GM12878 (cell line): ENCODE data around the gene PLXNB2. TPM values are rescaled to one million over a fixed set of nuclear protein-coding genes. Genes with fewer than 3 reads are reported as not detected.

Experiments used
- ATAC-seq: fragments of 200-7000 bp; cut with Tn5 transposase; 3 replicates; pipeline ENCODE4 v1.9.1; 2020; ENCODE audit warnings: mild to moderate bottlenecking, moderate library complexity
- BruUV-seq: library from RNA; stranded (reverse); fragments of 400-500 nt; replicated peaks from 2 replicates; lab custom pipeline; 2021; lab: Mats Ljungman, UMichigan
- CTCF ChIA-PET: fragments of 300-600 bp; sonication (Branson Sonifier 250); formaldehyde crosslinking; extraction: SDS; loops from one replicate; lab custom pipeline; 2021; ENCODE audit warnings: inconsistent platforms; lab: Yijun Ruan, JAX
- POLR2A ChIA-PET: fragments of 350-600 bp; formaldehyde crosslinking; extraction: SDS; loops from one replicate; lab custom pipeline; 2021; ENCODE audit warnings: inconsistent platforms; lab: Charles Lee
- RAD21 ChIA-PET: fragments of 300-600 bp; sonication (Branson Sonifier 250); formaldehyde crosslinking; loops from one replicate; lab custom pipeline; 2023; ENCODE audit warnings: antibody characterized with exemption; ENCODE audit not compliant: unreplicated experiment; lab: Charles Lee
- SMC1A ChIA-PET: fragments of 300-600 bp; sonication (Branson Sonifier 250); formaldehyde crosslinking; loops from one replicate; lab custom pipeline; 2023; ENCODE audit not compliant: unreplicated experiment, uncharacterized antibody; lab: Charles Lee
- DNase-seq: peaks from one replicate; pipeline ENCODE4 v3.0.0-alpha.2; 2011; ENCODE audit warnings: low read depth, low spot score
- FAIRE-seq: peaks from 3 replicates; lab custom pipeline; 2011; peaks lifted over from hg19 to GRCh38; lab: Jason Lieb, UNC
- H2AFZ ChIP-seq: 2 replicates; pipeline ENCODE4 v1.6.0; 2011; ENCODE audit warnings: low read depth, low read length, control low read depth; ENCODE audit not compliant: control insufficient read depth
- H3K27ac ChIP-seq: 2 replicates; pipeline ENCODE4 v1.5.1; 2011; ENCODE audit warnings: control low read depth; ENCODE audit not compliant: control insufficient read depth, insufficient read depth
- H3K27me3 ChIP-seq, 2 experiments: replicated peaks in 1 of 2; 2 replicates each; pipeline versions ENCODE4 v1.6.0 to v1.6.1; 2011; ENCODE audit warnings: low read length in 1 of 2; ENCODE audit not compliant: control insufficient read depth in 2 of 2, insufficient read depth in 2 of 2
- H3K36me3 ChIP-seq, 2 experiments: 2 replicates each; pipeline ENCODE4 v1.5.1; 2011; ENCODE audit warnings: low read length in 1 of 2; ENCODE audit not compliant: control insufficient read depth in 2 of 2, insufficient read depth in 2 of 2
- H3K4me1 ChIP-seq: 2 replicates; pipeline ENCODE4 v1.6.1; 2011; ENCODE audit warnings: mild to moderate bottlenecking, low read length, moderate library complexity, mixed read lengths; ENCODE audit not compliant: control insufficient read depth, insufficient read depth
- H3K4me2 ChIP-seq: 2 replicates; pipeline ENCODE4 v1.6.0; 2011; ENCODE audit warnings: control low read depth; ENCODE audit not compliant: control insufficient read depth, insufficient read depth
- H3K4me3 ChIP-seq: fragments of 200-600 bp; sonication (generic); 2 replicates; pipeline ENCODE4 v1.5.1; 2016
- H3K79me2 ChIP-seq: 2 replicates; pipeline ENCODE4 v1.6.0; 2011; ENCODE audit warnings: low read length; ENCODE audit not compliant: control insufficient read depth, insufficient read depth
- H3K9ac ChIP-seq: 2 replicates; pipeline ENCODE4 v1.8.0; 2011; ENCODE audit warnings: low read length, control low read depth, mixed read lengths; ENCODE audit not compliant: control insufficient read depth, insufficient read depth
- H3K9me3 ChIP-seq: replicated peaks from 3 replicates; pipeline ENCODE4 v1.5.1; 2011; ENCODE audit warnings: mild to moderate bottlenecking, low read length; ENCODE audit not compliant: control insufficient read depth, insufficient read depth
- H4K20me1 ChIP-seq: 2 replicates; pipeline ENCODE4 v1.6.0; 2011; ENCODE audit not compliant: control insufficient read depth, insufficient read depth
- CBFB ChIP-seq: IDR thresholded peaks from 2 replicates; pipeline ENCODE4 v1.6.1; 2016; ENCODE audit warnings: antibody characterized with exemption, low read depth
- CREB1 ChIP-seq: IDR thresholded peaks from 2 replicates; pipeline ENCODE4 v1.6.1; 2012; ENCODE audit warnings: low read depth, mild to moderate bottlenecking, inconsistent platforms
- ELK1 ChIP-seq: IDR thresholded peaks from 2 replicates; pipeline ENCODE4 v1.6.1; 2012; ENCODE audit warnings: low read depth, low read length, improper control_type of control experiment
- EZH2 ChIP-seq: IDR thresholded peaks from 2 replicates; pipeline ENCODE4 v1.6.1; 2012; ENCODE audit warnings: low read depth, mild to moderate bottlenecking, control low read depth, inconsistent platforms, low read length, borderline replicate concordance; ENCODE audit not compliant: control insufficient read depth
- GATAD2B ChIP-seq: fragments of 450-650 bp; conservative IDR thresholded peaks from 2 replicates; pipeline ENCODE4 v1.6.1; 2017; ENCODE audit warnings: low read depth, mild to moderate bottlenecking, moderate library complexity
- HDAC6 ChIP-seq: fragments of 200-600 bp; sonication (generic); IDR thresholded peaks from one replicate; pipeline ENCODE4 v1.8.0; 2017; ENCODE audit warnings: antibody characterized with exemption; ENCODE audit not compliant: unreplicated experiment
- MLLT1 ChIP-seq: fragments of 450-650 bp; IDR thresholded peaks from 2 replicates; pipeline ENCODE4 v1.6.1; 2016; ENCODE audit warnings: mild to moderate bottlenecking
- MYC ChIP-seq: IDR thresholded peaks from 2 replicates; pipeline ENCODE4 v1.6.1; 2011; ENCODE audit warnings: mild to moderate bottlenecking, low read length, moderate library complexity, inconsistent platforms; ENCODE audit not compliant: insufficient read depth, insufficient replicate concordance, insufficient read length, severe bottlenecking
- NBN ChIP-seq: fragments of 450-650 bp; IDR thresholded peaks from 2 replicates; pipeline ENCODE4 v1.6.1; 2016
- PAX5 ChIP-seq: IDR thresholded peaks from 2 replicates; pipeline ENCODE4 v1.6.1; 2011; ENCODE audit warnings: low read depth, low read length, borderline replicate concordance
- PKNOX1 ChIP-seq: fragments of 450-650 bp; IDR thresholded peaks from 2 replicates; pipeline ENCODE4 v1.6.1; 2016; ENCODE audit warnings: mild to moderate bottlenecking
- POLR2A ChIP-seq: IDR thresholded peaks from 2 replicates; pipeline ENCODE4 v1.6.1; 2011; ENCODE audit warnings: low read depth, mild to moderate bottlenecking, low read length
- POLR2AphosphoS2 ChIP-seq: IDR thresholded peaks from 2 replicates; pipeline ENCODE4 v1.6.1; 2011; ENCODE audit warnings: low read depth, mild to moderate bottlenecking, low read length, improper control_type of control experiment, moderate library complexity
- RFX5 ChIP-seq: IDR thresholded peaks from 2 replicates; pipeline ENCODE4 v1.6.1; 2011; ENCODE audit warnings: low read depth, low read length, improper control_type of control experiment
- SIN3A ChIP-seq: IDR thresholded peaks from 2 replicates; pipeline ENCODE4 v1.6.1; 2012; ENCODE audit warnings: low read depth, low read length, improper control_type of control experiment
- SMARCA5 ChIP-seq: fragments of 450-650 bp; IDR thresholded peaks from 2 replicates; pipeline ENCODE4 v1.6.1; 2017; ENCODE audit warnings: mild to moderate bottlenecking
- TAF1 ChIP-seq: IDR thresholded peaks from 2 replicates; pipeline ENCODE4 v1.6.1; 2011; ENCODE audit warnings: mild to moderate bottlenecking, low read depth, low read length, borderline replicate concordance
- ZNF384 ChIP-seq: IDR thresholded peaks from 2 replicates; pipeline ENCODE4 v1.6.1; 2012; ENCODE audit warnings: low read depth, mild to moderate bottlenecking, low read length, improper control_type of control experiment, borderline replicate concordance
- WGBS: methylation state at CpG from one replicate; pipeline ENCODE4 v1.1.6; 2016; ENCODE audit warnings: low lambda C conversion rate; ENCODE audit not compliant: insufficient replicate concordance, insufficient coverage; ENCODE audit errors: missing lambda C conversion rate; 5-methylcytosine and 5-hydroxymethylcytosine counted together
- in situ Hi-C: fragments of 300-500 bp; cut with MboI; formaldehyde crosslinking; loops from 9 replicates; pipeline ENCODE4 v1.14.3; 2018; ENCODE audit warnings: mixed read lengths
- intact Hi-C: fragments of 100-400 bp; cut with micrococcal nuclease; formaldehyde crosslinking; loops from one replicate; pipeline ENCODE4 v1.14.2; 2022; ENCODE audit not compliant: unreplicated experiment
- polyA plus RNA-seq, 11 experiments: library from polyadenylated mRNA; depleted of rRNA in 4 of 11; unstranded in 6 of 11; stranded (reverse) in 5 of 11; fragments of >200 nt; fragmentation: Nextera tagmentation in 4 of 11; fragmentation: Illumina TruSeq in 1 of 11; extraction: Ambion mirVana in 4 of 11; extraction: Trizol in 1 of 11; gene quantifications; 1 replicate in 1 of 11; 2 replicates in 10 of 11; pipeline versions ENCODE4 v1.2.1 to v1.2.3, GENCODE V29; 2011 to 2016; ENCODE audit warnings: inconsistent platforms in 2 of 11, missing spikeins in 2 of 11, low read depth in 1 of 11
- total RNA-seq, 4 experiments: library from RNA; depleted of rRNA in 3 of 4; stranded (reverse); fragments of >200 nt in 3 of 4; fragmentation: Illumina TruSeq in 1 of 4; extraction: Trizol in 1 of 4; gene quantifications; 2 replicates each; pipeline versions ENCODE4 v1.2.1 to v1.2.3, GENCODE V29; 2013 to 2021

Gene PLXNB2
- total and polyA plus RNA-seq, 10 of the 15 experiments (the other 5 are each of a cell fraction or from before 2014, with no cell fraction given): 0.68 to 134 (median 41.9) TPM

GRCh38 chr22:50250555-50251476 is 56.6 kb downstream of the PLXNB2 start, which contains the start of gene HDAC10:
Gene HDAC10, minus strand, starts transcription at chr22:50251265. Its CDS starts 233 bp downstream, at chr22:50251032.
- Histone ChIP-seq H3K4me3 (peak within 1 kb of the TSS; percentile 98), H3K9me3 (no peaks in the 10 kb centered on the region), H3K27ac (peak within 1 kb of the TSS; percentile 78), H3K9ac (peak within 1 kb of the TSS; percentile 87), H3K4me1 (peaks cover 28% of the 10 kb centered on the region), H2AFZ (peak within 1 kb of the TSS; percentile 76), H3K27me3 (no peaks in the 10 kb centered on the region), H4K20me1 (no peaks in the 10 kb centered on the region; the same call in 1 of the 2 replicates), H3K79me2 (peaks cover 16% of the 10 kb centered on the region), H3K36me3 (peaks cover 6 to 13% of the 10 kb centered on the region in 2 experiments; a peak in 3 of 4 replicates), H3K4me2 (peak within 1 kb of the TSS; percentile 98)
- POLR2A ChIA-PET: interaction anchor here (0.6 to 2.7 kb wide), 11 partner anchors 8 to 370 kb away, joined by 3 to 15 read pairs (median 3); partner anchors contain the start of genes LMF2, MAPK12 and NCAPH2
- in situ Hi-C loops (loop anchor here (10.0 kb wide), 2 partner anchors 244 to 364 kb away; no protein-coding TSS in a partner anchor), intact Hi-C loops (loop anchor here (5.0 kb wide), 2 partner anchors 246 to 441 kb away; no protein-coding TSS in a partner anchor)
- TSS peak; percentile 53 for BruUV-seq
- SMC1A ChIA-PET: interaction anchor here (0.9 to 1.9 kb wide), 8 partner anchors 8 to 275 kb away, joined by 3 to 6 read pairs (median 4); partner anchors contain the start of genes DENND6B and SCO2
- peak; percentile 40 for DNase-seq
- RAD21 ChIA-PET: interaction anchor here (0.6 to 3.3 kb wide), 11 partner anchors 9 to 370 kb away, joined by 3 to 26 read pairs (median 4); partner anchors contain the start of genes LMF2, MAPK12 and NCAPH2
- peak; percentile 56 for FAIRE-seq
- CTCF ChIA-PET: interaction anchor here (0.6 to 3.0 kb wide), 17 partner anchors 9 to 452 kb away, joined by 3 to 20 read pairs (median 5); partner anchors contain the start of genes MAPK12 and SYCE3
- 1% methylated on average over 78 of the region's 81 CpGs for WGBS
- ATAC-seq: peak; percentile 91
- TF ChIP-seq PAX5 (peak; percentile 5; the same call in 1 of the 2 replicates), TAF1 (no peak), POLR2A (peak; percentile 88), RFX5 (0 out of 2 replicates have a peak, but pooled peaks have one; percentile 19), POLR2AphosphoS2 (0 out of 2 replicates have a peak, but pooled peaks have one; percentile 81), GATAD2B (0 out of 2 replicates have a peak, but pooled peaks have one; percentile 66), PKNOX1 (peak; percentile 40; the same call in 1 of the 2 replicates), NBN (0 out of 2 replicates have a peak, but pooled peaks have one; percentile 21), MYC (peak; percentile 36), SMARCA5 (peak; percentile 19; the same call in 1 of the 2 replicates), CBFB (0 out of 2 replicates have a peak, but pooled peaks have one; percentile 20), HDAC6 (peak; percentile 39), ELK1 (no peak), MLLT1 (no peak), ZNF384 (no peak), CREB1 (0 out of 2 replicates have a peak, but pooled peaks have one; percentile 7), EZH2 (no peak), SIN3A (0 out of 2 replicates have a peak, but pooled peaks have one; percentile 72)
